NOMO-1 (cell line): ENCODE results near the gene NPL.

ENCODE experiments used
- DNase-seq, 2 experiments: peaks; one replicate each; lab custom pipeline; 2025; ENCODE audit not compliant: unreplicated experiment in 2 of 2; lab: John Stamatoyannopoulos, UW

The NPL gene

DNA sequence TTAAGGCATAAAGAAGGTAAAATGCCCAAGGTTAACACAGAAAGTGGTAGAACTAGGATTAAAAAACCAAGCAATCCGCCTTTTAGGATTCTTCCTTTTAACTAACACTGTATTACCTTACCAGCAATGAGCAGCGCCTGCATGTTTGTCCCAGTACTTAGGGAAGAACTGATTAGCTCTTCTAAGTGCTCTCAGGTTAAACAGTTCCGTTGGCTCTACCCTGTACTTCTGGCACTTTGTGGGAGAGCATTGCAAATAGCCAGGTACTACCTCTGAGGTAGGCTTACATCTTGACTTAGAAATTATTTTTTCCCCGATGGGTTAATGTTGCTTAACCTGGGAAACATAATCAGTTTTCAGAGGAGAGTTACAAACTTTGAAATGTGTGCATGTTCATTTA, 71.1 kb downstream of the NPL start:
- no peak for DNase-seq

DNA sequence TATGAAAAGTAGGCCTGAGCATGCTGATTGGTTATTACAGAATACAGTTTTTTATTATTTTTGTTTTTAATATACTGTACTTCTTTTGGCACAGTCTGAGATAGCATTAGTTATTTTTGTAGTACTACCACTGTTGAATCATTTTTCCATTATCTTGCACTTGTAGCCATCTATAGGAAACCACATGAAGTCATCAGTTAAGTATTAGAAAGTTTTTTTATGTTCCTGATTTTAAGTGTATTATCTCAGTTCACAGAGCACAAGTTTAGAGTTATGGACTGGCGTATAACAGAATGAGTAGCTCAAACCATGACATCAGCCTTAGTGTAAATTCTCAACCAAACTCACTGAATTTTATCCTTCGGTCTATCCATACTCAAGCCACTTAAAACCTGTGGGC, 72.4 kb downstream of the NPL start:
- no peak for DNase-seq

DNA sequence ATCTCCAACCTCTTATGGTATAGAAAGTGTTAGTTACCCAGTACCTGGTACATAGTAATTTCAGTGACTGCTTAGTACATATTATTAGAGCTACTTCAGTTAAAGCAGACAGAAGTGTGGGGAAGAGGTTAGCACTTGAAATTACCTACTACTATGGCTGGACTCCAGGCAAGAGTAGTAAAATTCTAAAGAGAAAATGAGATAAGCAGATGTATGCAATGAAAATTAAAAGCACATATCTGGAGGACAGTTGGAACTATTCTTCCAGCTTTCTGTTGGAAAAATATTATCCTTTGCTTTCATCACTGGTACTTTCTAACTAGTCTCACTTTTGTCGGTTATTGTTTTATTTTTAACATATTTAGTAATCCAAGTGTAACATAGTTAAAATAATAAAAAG, 73.3 kb downstream of the NPL start:
- no peak for DNase-seq

DNA sequence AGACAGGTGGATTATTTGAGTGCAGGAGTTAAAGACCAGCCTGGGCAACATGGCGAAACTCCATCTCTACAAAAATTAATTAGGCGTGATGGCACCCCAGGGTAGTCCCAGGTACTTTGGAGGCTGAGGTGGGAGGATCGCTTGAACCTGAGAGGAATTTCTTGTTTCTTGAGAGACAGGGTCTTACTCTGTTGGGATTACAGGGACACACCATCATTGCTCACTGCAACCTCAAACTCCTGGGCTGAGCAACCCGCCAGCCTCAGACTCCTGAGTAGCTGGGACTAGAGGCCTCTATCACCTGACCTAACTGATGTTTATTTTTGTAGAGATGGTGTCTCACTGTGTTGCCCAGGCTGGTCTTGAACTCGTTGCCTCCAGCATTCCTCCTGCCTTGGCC, 74.4 kb downstream of the NPL start:
- DNase-seq = no peak

DNA sequence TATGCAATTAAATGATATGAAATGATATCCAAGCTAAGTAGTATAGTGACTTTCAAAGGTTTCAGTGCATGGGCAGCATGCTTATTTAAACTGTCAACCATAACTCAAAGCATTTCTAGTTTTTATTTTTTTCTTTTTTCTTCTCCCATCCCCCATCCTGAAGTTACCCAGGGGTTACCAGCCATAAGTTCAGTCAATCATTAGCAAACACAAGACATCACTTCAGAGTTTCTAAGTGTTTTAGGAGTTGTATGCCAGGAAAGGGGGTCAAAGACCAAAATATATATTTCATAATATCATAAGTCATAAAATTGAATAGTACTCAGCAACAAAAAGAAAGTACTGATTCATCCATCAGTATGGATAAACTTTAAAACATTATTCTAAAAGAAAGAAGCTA, 78.3 kb downstream of the NPL start:
- no peak for DNase-seq

DNA sequence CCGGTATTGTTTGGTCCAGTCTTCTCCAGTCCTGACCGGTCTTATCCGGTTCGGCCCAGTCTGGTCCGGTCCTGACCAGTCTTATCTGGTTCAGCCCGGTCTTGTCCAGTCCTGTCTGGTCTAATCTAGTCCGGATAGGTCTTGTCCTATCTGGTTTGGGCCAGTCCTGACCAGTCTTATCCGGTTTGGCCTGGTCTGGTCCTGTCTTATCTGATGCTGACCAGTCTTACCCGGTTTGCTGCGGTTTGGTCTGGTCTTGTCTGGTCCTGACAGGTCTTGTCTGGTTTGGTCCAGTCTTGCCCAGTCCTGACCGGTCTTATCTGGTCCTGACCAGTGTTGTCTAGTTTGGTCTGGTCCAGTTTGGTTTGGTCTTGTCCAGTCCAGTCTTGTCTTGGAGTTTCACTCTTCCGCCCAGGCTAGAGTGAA, 79.7 kb downstream of the NPL start:
- no peak for DNase-seq

GRCh38 chr1:182872881-182873280, 83.3 kb downstream of the NPL start:
- DNase-seq = no peak

- no peak for DNase-seq
These were observed 86.3 kb downstream of the NPL start for GRCh38 chr1:182875889-182876288.

DNA sequence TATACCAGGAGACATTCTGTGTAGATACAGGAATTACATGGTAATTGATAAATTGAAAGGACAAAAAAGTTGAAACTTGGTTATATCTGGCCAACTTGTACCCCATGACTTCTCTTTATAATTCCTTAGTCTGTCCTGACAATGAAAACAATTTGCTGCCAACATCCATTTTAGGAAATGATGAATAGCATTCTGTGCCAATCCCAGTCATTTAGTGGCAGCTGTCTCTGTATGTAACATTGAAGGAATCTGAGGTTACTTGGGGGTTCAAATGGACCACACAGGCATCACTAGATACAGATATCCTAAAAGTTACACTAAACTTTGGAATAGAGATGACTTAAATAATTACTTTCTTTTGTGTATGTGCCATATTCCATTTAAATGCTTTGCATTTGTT, 87.8 kb downstream of the NPL start:
- DNase-seq = no peak

GRCh38 chr1:182877842-182878241, 88.3 kb downstream of the NPL start:
- no peak for DNase-seq
